A673 (cell line): Measurements from ENCODE around the gene CLEC16A. TPM values are rescaled to one million over a fixed set of nuclear protein-coding genes. Genes with fewer than 3 reads are reported as not detected.

Source experiments
- BruUV-seq: library from RNA; stranded (reverse); fragments of 400-500 nt; replicated peaks from 2 replicates; lab custom pipeline; 2021; lab: Mats Ljungman, UMichigan
- CTCF ChIA-PET: fragments of 300-600 bp; sonication (Branson Sonifier 250); formaldehyde crosslinking; loops from one replicate; lab custom pipeline; 2022; ENCODE audit warnings: antibody characterized with exemption; lab: Charles Lee
- POLR2A ChIA-PET: fragments of 300-600 bp; sonication (Branson Sonifier 250); formaldehyde crosslinking; loops from one replicate; lab custom pipeline; 2022; ENCODE audit warnings: antibody characterized with exemption; ENCODE audit not compliant: low non-redundant PET; lab: Charles Lee
- DNase-seq: peaks from one replicate; pipeline ENCODE4 v3.0.0-alpha.2; 2015; ENCODE audit warnings: low spot score
- H3K27ac ChIP-seq: fragments of 200-600 bp; sonication (generic); 2 replicates; pipeline ENCODE4 v1.5.1; 2016; ENCODE audit warnings: mixed run types, low read depth, mild to moderate bottlenecking, mixed read lengths, antibody characterized with exemption, low read length; ENCODE audit not compliant: poor library complexity, severe bottlenecking
- H3K27me3 ChIP-seq: fragments of 200-600 bp; sonication (generic); replicated peaks from 2 replicates; pipeline ENCODE4 v1.6.1; 2017; ENCODE audit warnings: mixed run types, low read depth, mild to moderate bottlenecking, mixed read lengths, antibody characterized with exemption, low read length; ENCODE audit not compliant: insufficient read depth, poor library complexity
- H3K36me3 ChIP-seq: fragments of 200-600 bp; sonication (generic); 2 replicates; pipeline ENCODE4 v1.6.1; 2016; ENCODE audit warnings: mixed run types, mild to moderate bottlenecking, mixed read lengths, antibody characterized with exemption, low read length; ENCODE audit not compliant: insufficient read depth, poor library complexity, severe bottlenecking
- H3K4me1 ChIP-seq: fragments of 200-600 bp; sonication (generic); 2 replicates; pipeline ENCODE4 v1.6.1; 2017; ENCODE audit warnings: mixed run types, mild to moderate bottlenecking, mixed read lengths, antibody characterized with exemption, low read length; ENCODE audit not compliant: insufficient read depth, poor library complexity, severe bottlenecking
- H3K4me3 ChIP-seq: fragments of 200-600 bp; sonication (generic); 2 replicates; pipeline ENCODE4 v1.5.1; 2016; ENCODE audit warnings: low read depth, mixed run types, mild to moderate bottlenecking, mixed read lengths, low read length; ENCODE audit not compliant: poor library complexity, severe bottlenecking
- H3K9me3 ChIP-seq: fragments of 200-600 bp; sonication (generic); 2 replicates; pipeline ENCODE4 v1.6.1; 2016; ENCODE audit warnings: mixed run types, low read depth, mild to moderate bottlenecking, mixed read lengths, antibody characterized with exemption, low read length; ENCODE audit not compliant: poor library complexity, severe bottlenecking
- EZH2 ChIP-seq: fragments of 200-600 bp; sonication (generic); IDR thresholded peaks from 2 replicates; pipeline ENCODE4 v1.6.1; 2017; ENCODE audit warnings: borderline replicate concordance, low read depth, mild to moderate bottlenecking, mixed read lengths, antibody characterized with exemption, low read length; ENCODE audit not compliant: poor library complexity, severe bottlenecking
- intact Hi-C: fragments of 100-400 bp; cut with micrococcal nuclease; formaldehyde crosslinking; loops from one replicate; pipeline ENCODE4 v1.10.0; 2022; ENCODE audit not compliant: unreplicated experiment
- total RNA-seq: library from RNA; stranded (reverse); gene quantifications from 2 replicates; pipeline ENCODE4 v1.2.3, GENCODE V29; 2021
- TF ChIP-seq, protein P1 (sequence below): fragments of 300-800, 200-600 bp; sonication (generic); conservative IDR thresholded peaks from 2 replicates; pipeline ENCODE4 v1.5.1; 2017; ENCODE audit warnings: low read depth, mild to moderate bottlenecking, antibody characterized with exemption, low read length, moderate library complexity, mixed read lengths

Gene CLEC16A
- total RNA-seq, 1 experiment from 2014 or later: 23.4 TPM

DNA sequence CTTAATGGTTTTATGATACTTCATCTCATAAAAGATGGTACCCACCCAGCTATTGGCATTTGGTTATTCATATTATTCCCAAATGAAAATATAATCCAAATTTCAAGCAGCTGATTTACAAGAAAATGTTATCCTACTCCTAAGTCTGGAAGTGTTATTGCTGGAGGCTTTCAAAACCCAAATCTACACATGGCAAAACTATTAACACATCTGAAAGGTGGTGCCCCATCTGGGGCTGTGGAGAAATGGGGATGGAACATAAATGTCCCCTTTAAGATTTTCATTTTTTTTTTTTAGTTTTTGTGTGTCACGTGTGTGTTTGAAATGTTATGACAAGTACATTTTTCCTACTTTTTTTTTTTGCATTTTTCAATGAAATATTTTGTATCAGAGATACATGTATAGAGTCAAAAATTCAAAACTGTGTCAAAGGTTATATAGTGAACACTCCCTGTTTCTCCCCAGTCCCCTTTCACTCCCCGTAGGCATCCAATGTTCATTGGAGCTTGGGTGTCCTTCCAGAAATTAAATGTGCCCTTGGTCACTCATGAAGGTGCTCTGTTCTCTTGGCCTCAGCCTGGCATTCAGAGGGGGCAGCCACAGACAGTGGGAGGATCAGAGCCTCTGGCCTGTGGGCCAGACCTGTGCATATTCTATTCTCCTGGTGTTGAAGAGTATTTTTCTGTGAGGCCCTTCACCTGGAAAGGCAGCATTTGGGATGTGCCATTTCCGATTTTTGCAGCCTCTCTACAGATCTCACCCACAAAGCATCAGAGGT lies 79.1 kb downstream of the CLEC16A start:
- H3K4me1 ChIP-seq: no peaks in the 10 kb centered on the region
- ChIA-PET POLR2A (no interaction called here), CTCF (no interaction called here)
- no peak for DNase-seq
- H3K4me3 ChIP-seq: no peak overlapping the region
- intact Hi-C loops: no loop called here
- no peaks in the 10 kb centered on the region for H3K27me3 ChIP-seq
- peaks cover 8% of the 10 kb centered on the region for H3K36me3 ChIP-seq
- BruUV-seq: no TSS peak
- TF ChIP-seq EZH2: no peak
- TF ChIP-seq, protein P1, sequence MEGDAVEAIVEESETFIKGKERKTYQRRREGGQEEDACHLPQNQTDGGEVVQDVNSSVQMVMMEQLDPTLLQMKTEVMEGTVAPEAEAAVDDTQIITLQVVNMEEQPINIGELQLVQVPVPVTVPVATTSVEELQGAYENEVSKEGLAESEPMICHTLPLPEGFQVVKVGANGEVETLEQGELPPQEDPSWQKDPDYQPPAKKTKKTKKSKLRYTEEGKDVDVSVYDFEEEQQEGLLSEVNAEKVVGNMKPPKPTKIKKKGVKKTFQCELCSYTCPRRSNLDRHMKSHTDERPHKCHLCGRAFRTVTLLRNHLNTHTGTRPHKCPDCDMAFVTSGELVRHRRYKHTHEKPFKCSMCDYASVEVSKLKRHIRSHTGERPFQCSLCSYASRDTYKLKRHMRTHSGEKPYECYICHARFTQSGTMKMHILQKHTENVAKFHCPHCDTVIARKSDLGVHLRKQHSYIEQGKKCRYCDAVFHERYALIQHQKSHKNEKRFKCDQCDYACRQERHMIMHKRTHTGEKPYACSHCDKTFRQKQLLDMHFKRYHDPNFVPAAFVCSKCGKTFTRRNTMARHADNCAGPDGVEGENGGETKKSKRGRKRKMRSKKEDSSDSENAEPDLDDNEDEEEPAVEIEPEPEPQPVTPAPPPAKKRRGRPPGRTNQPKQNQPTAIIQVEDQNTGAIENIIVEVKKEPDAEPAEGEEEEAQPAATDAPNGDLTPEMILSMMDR: no peak
- peaks cover 10% of the 10 kb centered on the region for H3K9me3 ChIP-seq
- H3K27ac ChIP-seq: no peak overlapping the region

DNA sequence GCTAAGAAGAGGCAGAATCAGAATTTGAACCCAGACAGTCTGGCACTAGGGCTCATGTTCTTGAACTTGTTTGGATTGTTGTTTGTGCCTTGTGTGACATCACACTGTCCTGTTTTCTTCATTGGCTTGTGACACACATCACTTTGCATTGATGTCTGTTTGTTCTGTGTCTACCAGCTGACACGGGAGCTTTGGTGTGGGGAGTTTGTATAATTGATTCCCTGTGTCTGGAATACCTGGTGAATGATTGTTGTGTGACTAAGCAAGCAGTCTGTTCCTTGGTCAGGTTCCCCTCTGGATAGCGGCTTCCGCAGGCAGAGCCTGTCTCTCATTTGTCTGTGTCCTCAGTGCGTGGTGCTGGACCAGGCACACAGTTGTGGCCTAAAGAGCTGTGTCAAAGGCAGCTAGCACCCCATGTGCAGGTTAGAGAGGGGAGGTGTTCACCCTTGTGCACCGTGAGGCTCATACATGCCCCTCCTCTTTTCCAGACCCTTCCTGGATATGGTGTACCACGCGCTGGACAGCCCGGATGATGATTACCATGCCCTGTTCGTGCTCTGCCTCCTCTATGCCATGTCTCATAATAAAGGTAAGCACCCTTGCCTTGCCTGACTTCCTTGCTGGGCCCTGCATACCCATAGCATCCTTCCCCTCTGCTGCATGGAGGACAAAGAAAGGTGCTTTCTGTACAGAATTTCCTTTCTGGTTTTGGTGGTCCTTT lies 80.1 kb downstream of the CLEC16A start:
- DNase-seq: no peak
- intact Hi-C loops: no loop called here
- ChIA-PET CTCF (no interaction called here), POLR2A (no interaction called here)
- Histone ChIP-seq H3K36me3 (peaks cover 8% of the 10 kb centered on the region), H3K27ac (no peak overlapping the region), H3K9me3 (peaks cover 10% of the 10 kb centered on the region), H3K27me3 (no peaks in the 10 kb centered on the region), H3K4me1 (no peaks in the 10 kb centered on the region), H3K4me3 (no peak overlapping the region)
- no TSS peak for BruUV-seq
- TF ChIP-seq, protein P1: no peak
- TF ChIP-seq EZH2: no peak

GRCh38 chr16:11025120-11025531 lies 80.8 kb downstream of the CLEC16A start:
- DNase-seq: no peak
- Histone ChIP-seq H3K36me3 (peaks cover 8% of the 10 kb centered on the region), H3K4me1 (no peaks in the 10 kb centered on the region), H3K27me3 (no peaks in the 10 kb centered on the region), H3K27ac (no peak overlapping the region), H3K4me3 (no peak overlapping the region), H3K9me3 (peaks cover 10% of the 10 kb centered on the region)
- CTCF ChIA-PET: no interaction called here
- POLR2A ChIA-PET: no interaction called here
- no peak for TF ChIP-seq EZH2
- TF ChIP-seq, protein P1: no peak
- no TSS peak for BruUV-seq
- intact Hi-C loops: no loop called here
